Hematopoietic multipotent progenitor cell treated with erythropoietin and hydrocortisone succinate and interleukin-3 and kit ligand, for 15 days (in vitro differentiated cells): Measurements from ENCODE around the gene WDR6.

Source experiments
- DNase-seq: peaks from one replicate; pipeline ENCODE4 v3.0.0-alpha.2; 2015; ENCODE audit warnings: low spot score

The WDR6 gene

GRCh38 chr3:49007068-49007770, at the start of gene WDR6:
Gene WDR6 (plus strand): TSS chr3:49007391. CDS start chr3:49007432, 41 bp downstream.
- peak; percentile 94 for DNase-seq

GRCh38 chr3:48960841-48961413, 46.3 kb upstream of the WDR6 start:
- no peak for DNase-seq

- no peak for DNase-seq
Observed at GRCh38 chr3:48962340-48962739, 44.9 kb upstream of the WDR6 start.

- no peak for DNase-seq
Observed at GRCh38 chr3:48962939-48963338, 44.3 kb upstream of the WDR6 start.

- no peak for DNase-seq
Observed at GRCh38 chr3:48963591-48963990, 43.6 kb upstream of the WDR6 start.

GRCh38 chr3:48966367-48966766, 40.8 kb upstream of the WDR6 start:
- no peak for DNase-seq

GRCh38 chr3:48966876-48967361, 40.3 kb upstream of the WDR6 start:
- DNase-seq = no peak

GRCh38 chr3:48970586-48970985, 36.6 kb upstream of the WDR6 start:
- no peak for DNase-seq

GRCh38 chr3:48974076-48974864, 32.9 kb upstream of the WDR6 start:
- DNase-seq = no peak

GRCh38 chr3:48979451-48979850, 27.7 kb upstream of the WDR6 start:
- DNase-seq = no peak

- DNase-seq = no peak
Observed at GRCh38 chr3:48980295-48980694, 26.9 kb upstream of the WDR6 start.

- no peak for DNase-seq
Observed at GRCh38 chr3:48982016-48982415, 25.2 kb upstream of the WDR6 start.

- no peak for DNase-seq
Observed at GRCh38 chr3:48982686-48983085, 24.5 kb upstream of the WDR6 start.

- DNase-seq = no peak
Observed at GRCh38 chr3:48983096-48983495, 24.1 kb upstream of the WDR6 start.

GRCh38 chr3:48984663-48985062, 22.5 kb upstream of the WDR6 start:
- no peak for DNase-seq

GRCh38 chr3:48985831-48986376, 21.3 kb upstream of the WDR6 start:
- DNase-seq = no peak

- no peak for DNase-seq
Observed at GRCh38 chr3:48989126-48989795, 17.9 kb upstream of the WDR6 start.

GRCh38 chr3:48989796-48990635, 17.2 kb upstream of the WDR6 start, which contains the start of gene P4HTM:
Gene P4HTM (plus strand): TSS chr3:48990241. CDS start chr3:48990257, 16 bp downstream.
- DNase-seq = peak; percentile 89

GRCh38 chr3:48990636-48991469, 16.3 kb upstream of the WDR6 start:
- peak; percentile 53 for DNase-seq
